Heart left ventricle (tissue), 13 donors: ENCODE measurements around the gene TTC31.

ENCODE experiments used
- POLR2A ChIP-seq, 2 donors: fragments of 450-650 bp; IDR thresholded peaks; one replicate each; pipeline ENCODE4 v1.6.1; 2017; ENCODE audit warnings: antibody characterized with exemption in 2 of 2, mild to moderate bottlenecking in 2 of 2, moderate library complexity in 2 of 2
- TF ChIP-seq, protein P1 (sequence below), 12 donors: fragments of 200-600 bp; sonication (generic) in 4 of 12; IDR thresholded peaks; one replicate each; pipeline versions ENCODE4 v1.5.0 to v1.8.0; 2018 to 2022; ENCODE audit warnings: antibody characterized with exemption in 12 of 12, mild to moderate bottlenecking in 5 of 12
- donor health status: ischemic (EF 13 %, LVEDD 7.1; RV severe dilation, severe dysfunction).
- donor health status: DM: no; HTN: yes; CAD: no.
- donor health status: DM: no; HTN: no; CAD: no.
- donor health status: ischemic (EF 25% LVEDD 6.9; RV normal size, moderate dysfunction).
- donor health status: ischemic (EF 25% LVEDD 5.7; RV mildly dilated, moderate dysfunction).
- donor health status: ischemic (EF 35%, LVEDD 5.7; RV mildly dilated, moderate dysfunction).
- donor health status: nonischemic (EF 11% LVEDD 7.7; RV severe dilation, severe dysfunction).
- donor health status: DM: yes; HTN: yes; CAD: no.
- donor health status: PGD.
- donor health status: ischemic (EF 29% LVEDD 5.4; RV normal size, mild dysfunction).
- donor health status: nonischemic (EF 23%, LVEDD 6.1; RV moderate dilation, normal function).

DNA sequence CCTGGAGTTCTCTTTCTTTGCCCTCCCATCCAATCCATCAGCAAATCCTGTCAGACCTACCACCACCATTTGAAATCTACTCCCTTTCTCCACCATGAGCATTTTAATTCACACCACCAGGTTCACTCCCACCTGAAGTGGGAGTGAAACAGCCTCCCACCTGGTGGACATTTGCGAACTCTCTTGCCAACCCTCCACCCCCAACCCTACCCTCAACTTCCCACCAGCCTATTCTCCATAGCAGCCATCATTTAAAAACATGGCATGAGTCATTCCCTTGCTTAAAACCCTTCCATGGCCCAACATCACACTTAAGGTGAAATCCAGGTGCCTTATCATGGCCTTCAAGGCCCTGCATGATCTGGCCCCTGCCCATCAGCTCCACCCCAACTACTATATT is 44.6 kb upstream of the TTC31 start:
- TF ChIP-seq, protein P1, sequence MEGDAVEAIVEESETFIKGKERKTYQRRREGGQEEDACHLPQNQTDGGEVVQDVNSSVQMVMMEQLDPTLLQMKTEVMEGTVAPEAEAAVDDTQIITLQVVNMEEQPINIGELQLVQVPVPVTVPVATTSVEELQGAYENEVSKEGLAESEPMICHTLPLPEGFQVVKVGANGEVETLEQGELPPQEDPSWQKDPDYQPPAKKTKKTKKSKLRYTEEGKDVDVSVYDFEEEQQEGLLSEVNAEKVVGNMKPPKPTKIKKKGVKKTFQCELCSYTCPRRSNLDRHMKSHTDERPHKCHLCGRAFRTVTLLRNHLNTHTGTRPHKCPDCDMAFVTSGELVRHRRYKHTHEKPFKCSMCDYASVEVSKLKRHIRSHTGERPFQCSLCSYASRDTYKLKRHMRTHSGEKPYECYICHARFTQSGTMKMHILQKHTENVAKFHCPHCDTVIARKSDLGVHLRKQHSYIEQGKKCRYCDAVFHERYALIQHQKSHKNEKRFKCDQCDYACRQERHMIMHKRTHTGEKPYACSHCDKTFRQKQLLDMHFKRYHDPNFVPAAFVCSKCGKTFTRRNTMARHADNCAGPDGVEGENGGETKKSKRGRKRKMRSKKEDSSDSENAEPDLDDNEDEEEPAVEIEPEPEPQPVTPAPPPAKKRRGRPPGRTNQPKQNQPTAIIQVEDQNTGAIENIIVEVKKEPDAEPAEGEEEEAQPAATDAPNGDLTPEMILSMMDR (IDR thresholded peaks at IDR 0.05), result no peak
- TF ChIP-seq POLR2A (IDR thresholded peaks at IDR 0.05), result no peak
